Inferior parietal cortex (tissue), 1 donor: ENCODE measurements around the gene NPEPPS.
"Not testable (repeated sequence)": the region's sequence is repeated elsewhere in the genome, so short reads cannot be mapped to it uniquely, and the experiment has no call there.

ENCODE experiments used
- DNase-seq: peaks from one replicate; pipeline ENCODE4 v3.0.0-alpha.2; 2016; ENCODE audit errors: extremely low spot score

The NPEPPS gene

GRCh38 chr17:47530557-47531232 lies at the start of gene NPEPPS:
TSS of gene NPEPPS (plus strand) at chr17:47531108. CDS start at chr17:47531301, 193 bp downstream.
- peak; percentile 42 for DNase-seq

GRCh38 chr17:47491841-47492212 lies 39.1 kb upstream of the NPEPPS start:
- DNase-seq, result not testable (repeated sequence)

- DNase-seq, result not testable (repeated sequence)
Observed at GRCh38 chr17:47499074-47499473, 31.8 kb upstream of the NPEPPS start.

GRCh38 chr17:47499494-47499893 lies 31.4 kb upstream of the NPEPPS start:
- not testable (repeated sequence) for DNase-seq

- not testable (repeated sequence) for DNase-seq
Observed at GRCh38 chr17:47500620-47501019, 30.3 kb upstream of the NPEPPS start.

DNA sequence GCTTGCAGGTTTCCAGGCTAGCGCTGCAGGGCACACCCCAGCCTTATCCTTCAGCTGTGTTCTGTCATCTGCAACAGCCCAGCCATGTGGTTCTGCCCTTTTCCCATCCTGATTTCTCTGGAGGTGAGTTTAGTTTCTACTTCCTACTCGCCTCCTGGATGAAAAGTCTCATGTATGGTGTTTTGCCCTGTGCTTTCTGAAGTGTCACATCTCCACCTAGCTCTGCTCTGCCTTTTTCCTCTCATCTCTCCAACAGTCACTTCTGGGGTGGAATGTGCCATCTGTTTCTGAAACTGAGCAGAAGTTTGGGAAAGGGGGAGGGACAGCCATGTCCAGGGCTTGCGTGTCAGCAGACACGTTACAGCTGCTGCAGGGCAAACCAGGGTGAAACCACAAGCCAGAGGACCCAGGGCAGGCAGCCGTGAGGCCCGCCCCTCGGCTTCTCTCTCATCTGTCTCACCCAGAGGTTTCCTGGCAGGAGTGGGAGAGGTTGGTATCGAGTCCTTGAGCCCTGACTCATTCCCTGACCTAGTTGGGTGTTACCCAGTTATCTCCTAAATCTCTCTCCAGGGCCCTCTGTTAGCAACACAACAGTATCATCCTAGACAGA lies 28.7 kb upstream of the NPEPPS start:
- DNase-seq, result not testable (repeated sequence)

DNA sequence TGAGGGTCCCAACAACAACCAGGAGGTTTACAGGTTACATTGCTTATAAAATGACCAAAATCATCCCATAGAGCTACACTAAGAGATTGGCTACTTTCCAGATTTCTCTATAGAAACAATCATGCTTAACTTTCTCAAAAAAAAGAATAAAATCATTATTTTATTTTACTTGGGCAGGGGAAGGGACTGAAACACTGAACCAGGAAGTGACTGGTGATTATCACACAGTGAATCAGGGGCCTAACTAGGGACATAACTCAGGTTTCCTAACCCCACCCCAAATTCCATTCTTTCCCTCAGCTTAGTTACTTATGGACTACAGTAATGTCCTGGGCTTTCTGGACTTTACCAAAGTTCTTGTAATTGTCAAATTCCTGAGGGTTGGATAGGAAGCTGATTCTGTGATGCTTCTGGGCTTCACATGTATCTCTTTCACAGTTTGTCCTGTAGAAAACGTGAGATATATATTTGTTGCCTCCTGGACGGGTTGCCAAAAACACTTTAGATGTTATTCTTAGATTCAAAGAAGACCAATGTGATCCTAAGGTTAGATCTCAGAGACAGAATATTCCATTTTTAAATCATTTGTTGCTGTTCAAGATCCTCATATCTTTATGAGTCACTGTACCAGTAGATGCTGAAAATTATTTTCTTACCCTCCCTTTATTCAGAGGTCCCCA lies 28.0 kb upstream of the NPEPPS start:
- not testable (repeated sequence) for DNase-seq

GRCh38 chr17:47511701-47512146 lies 19.2 kb upstream of the NPEPPS start:
- not testable (repeated sequence) for DNase-seq

- DNase-seq, result not testable (repeated sequence)
Observed at GRCh38 chr17:47513301-47513700, 17.6 kb upstream of the NPEPPS start.

- not testable (repeated sequence) for DNase-seq
Observed at GRCh38 chr17:47518880-47519279, 12.0 kb upstream of the NPEPPS start.

- DNase-seq, result not testable (repeated sequence)
Observed at GRCh38 chr17:47519365-47519764, 11.5 kb upstream of the NPEPPS start.

DNA sequence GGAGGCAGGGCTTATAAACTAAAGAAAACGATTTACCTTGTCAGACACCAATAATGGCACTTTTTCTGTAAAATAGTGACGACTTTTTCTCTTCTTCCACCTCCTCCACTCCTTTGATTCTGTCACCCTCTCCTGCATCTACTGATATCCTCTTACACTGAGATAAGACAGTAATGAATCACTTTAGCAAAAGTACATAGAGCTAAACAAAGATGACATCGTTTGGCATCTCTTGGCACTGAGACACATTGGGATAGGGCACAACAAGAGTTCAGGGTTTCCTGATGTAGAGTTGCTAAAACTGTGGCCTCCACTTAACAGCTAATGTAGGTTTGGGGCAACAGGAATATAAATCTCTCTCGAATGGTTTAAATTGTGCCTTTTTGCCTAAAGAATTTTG lies 10.6 kb upstream of the NPEPPS start:
- not testable (repeated sequence) for DNase-seq

GRCh38 chr17:47521434-47521833 lies 9.5 kb upstream of the NPEPPS start:
- DNase-seq, result not testable (repeated sequence)

DNA sequence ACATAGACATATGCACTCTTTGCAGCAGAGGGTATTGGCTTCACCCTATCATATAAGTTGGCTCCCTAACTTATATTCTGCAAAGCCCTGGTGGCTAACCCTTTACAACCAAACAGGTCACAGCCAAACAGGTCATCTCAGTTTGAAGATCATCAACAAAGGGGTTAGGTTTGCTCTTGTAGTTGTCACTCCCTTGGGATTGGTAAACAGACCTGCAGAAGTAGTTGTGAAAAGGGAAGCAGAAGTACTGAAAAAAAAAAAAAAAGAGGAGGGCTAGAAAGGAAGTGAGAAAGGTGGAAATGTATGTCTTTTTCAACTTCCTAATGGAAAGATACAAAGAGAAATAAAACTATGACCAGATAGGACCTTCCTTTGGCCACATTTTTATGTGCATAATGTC lies 8.6 kb upstream of the NPEPPS start:
- not testable (repeated sequence) for DNase-seq

- not testable (repeated sequence) for DNase-seq
Observed at GRCh38 chr17:47531233-47531820, 419 bp downstream of the NPEPPS start.

DNA sequence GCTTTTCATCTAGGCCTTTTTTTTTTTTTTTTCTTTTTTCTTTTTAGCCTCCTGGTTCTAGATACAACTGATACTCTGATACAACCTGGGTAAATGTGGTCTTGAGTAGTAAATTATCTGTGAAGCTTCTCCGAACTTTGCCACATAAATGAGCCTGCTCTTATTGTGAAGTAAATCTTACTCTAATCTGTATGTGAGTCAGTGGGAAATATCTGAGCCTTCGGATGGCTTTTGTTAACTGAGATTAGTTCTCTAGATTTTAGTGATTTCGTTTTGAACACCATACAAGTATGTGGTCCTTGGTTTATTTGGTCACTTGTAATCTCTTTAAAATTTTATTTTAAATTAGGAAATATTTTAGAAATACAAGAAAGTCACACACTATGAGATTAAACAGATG lies 8.2 kb downstream of the NPEPPS start:
- not testable (repeated sequence) for DNase-seq

DNA sequence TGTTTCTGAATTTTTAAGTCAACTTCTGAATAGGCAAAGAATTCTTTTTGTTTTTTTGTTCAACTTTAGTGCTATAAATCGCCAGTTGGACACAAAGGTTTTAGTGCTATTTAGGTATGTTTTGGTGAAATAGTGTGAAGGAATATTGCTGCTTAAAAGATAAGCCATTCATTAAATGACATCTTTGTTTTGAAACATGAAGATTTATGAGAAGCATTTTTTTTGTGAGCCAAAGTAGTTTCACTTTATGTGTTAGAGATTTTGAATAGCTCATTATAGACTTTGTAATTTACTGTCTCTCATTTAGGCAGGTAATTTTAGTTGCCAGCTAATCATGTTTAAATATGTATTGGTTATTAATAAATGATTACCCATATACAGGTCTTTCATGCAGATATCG lies 10.8 kb downstream of the NPEPPS start:
- DNase-seq, result not testable (repeated sequence)

GRCh38 chr17:47544327-47544726 lies 13.4 kb downstream of the NPEPPS start:
- not testable (repeated sequence) for DNase-seq

DNA sequence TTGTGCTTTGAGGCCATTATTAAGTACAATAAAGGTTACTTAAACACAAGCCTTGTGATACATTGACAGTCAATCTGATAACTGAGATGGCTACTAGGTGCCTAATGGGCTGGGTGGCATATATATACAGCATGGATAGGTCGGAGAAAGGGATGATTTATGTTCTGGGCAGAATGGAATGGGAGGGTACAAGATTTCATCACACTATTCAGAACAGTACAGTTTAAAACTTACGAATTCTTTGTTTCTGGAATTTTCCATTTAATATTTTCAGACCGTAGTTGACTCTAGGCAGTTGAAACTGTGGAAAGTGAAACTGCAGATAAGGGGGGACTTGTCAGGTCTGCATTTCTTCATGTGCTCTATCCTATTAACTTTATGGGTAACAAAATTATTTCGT lies 23.8 kb downstream of the NPEPPS start:
- DNase-seq, result not testable (repeated sequence)

GRCh38 chr17:47556108-47556507 lies 25.2 kb downstream of the NPEPPS start:
- not testable (repeated sequence) for DNase-seq

DNA sequence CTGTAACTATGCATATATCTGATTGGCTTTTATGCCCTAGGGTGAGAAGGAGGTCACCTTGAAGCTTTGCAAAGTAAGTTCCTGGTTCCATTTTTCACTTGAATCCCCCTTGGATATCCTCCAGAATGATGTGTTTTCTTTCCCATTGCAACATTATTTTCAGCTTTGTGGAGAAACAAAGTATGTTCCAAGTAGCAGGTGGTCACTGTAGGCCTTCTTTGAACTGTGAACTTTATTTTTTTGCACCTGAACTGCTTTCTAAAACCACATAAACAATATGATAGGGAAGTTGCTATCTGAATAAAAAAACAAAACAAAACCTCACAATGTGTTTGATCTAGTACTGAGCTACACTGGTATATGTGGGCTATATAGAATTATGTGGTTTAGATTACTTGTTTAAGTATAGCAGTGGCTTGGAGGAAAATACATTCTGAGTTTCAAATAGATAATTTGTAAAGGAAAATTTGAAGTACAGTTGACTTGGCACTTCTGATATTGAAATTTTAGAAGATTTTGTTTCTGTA lies 29.7 kb downstream of the NPEPPS start:
- not testable (repeated sequence) for DNase-seq
